ENCODE measurements around the gene ANKRD30B. TPM values are rescaled to one million over a fixed set of nuclear protein-coding genes. Genes with fewer than 3 reads are reported as not detected.

The ANKRD30B gene
- total and polyA plus RNA-seq, 2 of the 4 experiments (the other 2 are of a cell fraction): not detected

- Histone ChIP-seq H2AK9ac (replicated peaks; ENCODE audit: low read depth, low read length, poor library complexity) (no peak overlapping the region), H3K27ac (ENCODE audit: insufficient read depth, low read length) (no peak overlapping the region), H2AK5ac (ENCODE audit: low read depth, low read length) (no peak overlapping the region), H3K36me3 (ENCODE audit: control insufficient read depth, insufficient read depth, low read length) (no peaks in the 10 kb centered on the region), H4K8ac (ENCODE audit: low read depth in 2 of 2, low read length in 2 of 2) (no peak overlapping the region), H3K18ac (ENCODE audit: low read depth, low read length) (no peak overlapping the region), H3K4me3 (ENCODE audit: insufficient read depth, low read depth, low read length) (no peak overlapping the region), H3K79me1 (ENCODE audit: low read depth in 1 of 2, low read length in 2 of 2) (no peaks in the 10 kb centered on the region), H2AFZ (replicated peaks; ENCODE audit: low read length, poor library complexity) (no peak overlapping the region), H3K9me3 (ENCODE audit: control insufficient read depth, insufficient read depth, low read length) (peaks cover 6% of the 10 kb centered on the region), H3K23ac (ENCODE audit: low read depth, low read length) (no peak overlapping the region), H4K5ac (ENCODE audit: low read depth, low read length) (no peak overlapping the region), H3K14ac (replicated peaks; ENCODE audit: low read depth, low read length) (no peak overlapping the region), H3K9me1 (ENCODE audit: insufficient read depth, low read length) (no peaks in the 10 kb centered on the region), H4K20me1 (ENCODE audit: insufficient read depth, low read length) (no peaks in the 10 kb centered on the region), H4K91ac (ENCODE audit: insufficient read depth, low read depth, low read length) (no peak overlapping the region), H3K4ac (ENCODE audit: low read depth, low read length) (no peak overlapping the region), H3K27me3 (ENCODE audit: control insufficient read depth, insufficient read depth, low read length) (no peaks in the 10 kb centered on the region), H3K4me2 (ENCODE audit: low read depth, low read length) (no peak overlapping the region), H2BK5ac (ENCODE audit: low read depth, low read length, poor library complexity, severe bottlenecking) (no peak overlapping the region), H3K56ac (ENCODE audit: extremely low read depth, insufficient read depth, low read length) (no peak overlapping the region), H3K4me1 (ENCODE audit: control insufficient read depth, insufficient read depth, low read length) (no peaks in the 10 kb centered on the region), H3K9ac (ENCODE audit: low read depth, low read length) (no peak overlapping the region), H2BK120ac (ENCODE audit: low read depth, low read length) (no peak overlapping the region), H2BK15ac (ENCODE audit: low read depth, low read length) (no peak overlapping the region), H2BK20ac (ENCODE audit: low read depth, low read length) (no peak overlapping the region)
- intact Hi-C loops (cut with micrococcal nuclease): no loop called here
- BruUV-seq (replicated peaks): no TSS peak
- DNase-seq: no peak
- dilution Hi-C loops (cut with HindIII; ENCODE audit: low sequenced_read_pairs, unreplicated experiment): no loop called here
- TF ChIP-seq SMC3 (IDR thresholded peaks at IDR 0.05; ENCODE audit: low read depth, low read length) (no peak), NFE2L2 (IDR thresholded peaks at IDR 0.05; ENCODE audit: low read depth, low read length) (no peak), CTCF (conservative IDR thresholded peaks at IDR 0.05; ENCODE audit: low read depth, low read length) (no peak), BHLHE40 (IDR thresholded peaks at IDR 0.05; ENCODE audit: low read depth, low read length) (no peak), MAZ (IDR thresholded peaks at IDR 0.05; ENCODE audit: borderline replicate concordance, low read depth, low read length) (no peak)
- in situ Hi-C loops (cut with MboI; ENCODE audit: low sequenced_read_pairs): no loop called here
- ChIA-PET CTCF (no interaction called here), POLR2A (ENCODE audit: unreplicated experiment) (no interaction called here)
- ATAC-seq (ENCODE audit: low read depth): no peak
Observed at GRCh38 chr18:14767474-14767873, 19.5 kb downstream of the ANKRD30B start.
